C4-2B (cell line): Measurements from ENCODE around the gene IL20.

Experiments
- H3K27ac ChIP-seq: fragments of 450-650 bp; 2 replicates; pipeline ENCODE4 v1.5.1; 2017
- ZFX ChIP-seq: fragments of 450-650 bp; IDR thresholded peaks from 2 replicates; pipeline ENCODE4 v1.6.1; 2017
- TF ChIP-seq, protein P1 (sequence below): fragments of 450-650 bp; conservative IDR thresholded peaks from 2 replicates; pipeline ENCODE4 v1.5.1; 2017; ENCODE audit warnings: mild to moderate bottlenecking

The IL20 gene

GRCh38 chr1:206841609-206842323 is 23.7 kb upstream of the IL20 start:
- TF ChIP-seq, protein P1, sequence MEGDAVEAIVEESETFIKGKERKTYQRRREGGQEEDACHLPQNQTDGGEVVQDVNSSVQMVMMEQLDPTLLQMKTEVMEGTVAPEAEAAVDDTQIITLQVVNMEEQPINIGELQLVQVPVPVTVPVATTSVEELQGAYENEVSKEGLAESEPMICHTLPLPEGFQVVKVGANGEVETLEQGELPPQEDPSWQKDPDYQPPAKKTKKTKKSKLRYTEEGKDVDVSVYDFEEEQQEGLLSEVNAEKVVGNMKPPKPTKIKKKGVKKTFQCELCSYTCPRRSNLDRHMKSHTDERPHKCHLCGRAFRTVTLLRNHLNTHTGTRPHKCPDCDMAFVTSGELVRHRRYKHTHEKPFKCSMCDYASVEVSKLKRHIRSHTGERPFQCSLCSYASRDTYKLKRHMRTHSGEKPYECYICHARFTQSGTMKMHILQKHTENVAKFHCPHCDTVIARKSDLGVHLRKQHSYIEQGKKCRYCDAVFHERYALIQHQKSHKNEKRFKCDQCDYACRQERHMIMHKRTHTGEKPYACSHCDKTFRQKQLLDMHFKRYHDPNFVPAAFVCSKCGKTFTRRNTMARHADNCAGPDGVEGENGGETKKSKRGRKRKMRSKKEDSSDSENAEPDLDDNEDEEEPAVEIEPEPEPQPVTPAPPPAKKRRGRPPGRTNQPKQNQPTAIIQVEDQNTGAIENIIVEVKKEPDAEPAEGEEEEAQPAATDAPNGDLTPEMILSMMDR, result no peak
- TF ChIP-seq ZFX, result no peak
- H3K27ac ChIP-seq, result no peak overlapping the region

- H3K27ac ChIP-seq, result no peak overlapping the region
- no peak for TF ChIP-seq ZFX
- TF ChIP-seq, protein P1, result no peak
Observed at GRCh38 chr1:206842854-206843253, 22.6 kb upstream of the IL20 start.

DNA sequence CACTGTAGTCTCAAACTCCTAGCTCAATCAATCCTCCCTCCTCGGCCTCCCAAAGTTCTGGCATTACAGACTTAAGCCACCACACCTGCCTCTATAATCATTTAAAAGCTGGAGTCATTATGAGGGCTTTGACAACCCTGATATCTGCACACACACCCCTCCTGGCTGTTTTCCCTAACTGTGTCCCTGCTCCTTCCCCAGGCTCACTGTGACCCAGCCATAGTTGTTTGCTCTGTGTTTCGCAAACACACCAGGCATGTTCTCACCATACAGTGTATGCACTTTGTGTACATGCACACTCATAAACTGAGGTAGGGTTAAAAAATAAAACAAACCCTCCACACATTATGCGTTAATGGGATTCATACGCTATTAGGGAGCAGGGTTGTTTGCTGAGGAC is 21.8 kb upstream of the IL20 start:
- TF ChIP-seq ZFX, result no peak
- TF ChIP-seq, protein P1, result no peak
- H3K27ac ChIP-seq, result no peak overlapping the region

DNA sequence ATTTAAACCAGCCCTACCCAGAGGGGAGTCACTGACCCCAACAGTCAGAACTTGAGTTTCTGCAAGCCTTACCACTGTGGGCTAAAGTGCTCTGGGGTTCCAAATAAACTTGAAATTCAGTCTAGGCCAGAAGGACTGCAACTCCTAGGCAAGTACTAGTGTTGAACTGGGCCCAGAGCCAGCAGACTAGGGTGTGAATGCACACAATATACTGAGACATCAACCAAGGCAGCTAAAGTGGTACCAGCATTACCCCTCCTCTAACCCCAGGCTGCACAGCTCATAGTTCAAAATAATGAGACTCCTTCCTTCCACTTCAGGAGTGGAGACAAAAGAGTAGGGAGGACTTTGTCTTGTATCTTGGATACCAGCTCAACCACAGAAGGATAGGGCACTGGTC is 18.9 kb upstream of the IL20 start:
- TF ChIP-seq ZFX, result no peak
- TF ChIP-seq, protein P1, result no peak
- H3K27ac ChIP-seq, result no peak overlapping the region

GRCh38 chr1:206847337-206847834 is 18.0 kb upstream of the IL20 start:
- no peak overlapping the region for H3K27ac ChIP-seq
- TF ChIP-seq ZFX, result no peak
- TF ChIP-seq, protein P1, result no peak

DNA sequence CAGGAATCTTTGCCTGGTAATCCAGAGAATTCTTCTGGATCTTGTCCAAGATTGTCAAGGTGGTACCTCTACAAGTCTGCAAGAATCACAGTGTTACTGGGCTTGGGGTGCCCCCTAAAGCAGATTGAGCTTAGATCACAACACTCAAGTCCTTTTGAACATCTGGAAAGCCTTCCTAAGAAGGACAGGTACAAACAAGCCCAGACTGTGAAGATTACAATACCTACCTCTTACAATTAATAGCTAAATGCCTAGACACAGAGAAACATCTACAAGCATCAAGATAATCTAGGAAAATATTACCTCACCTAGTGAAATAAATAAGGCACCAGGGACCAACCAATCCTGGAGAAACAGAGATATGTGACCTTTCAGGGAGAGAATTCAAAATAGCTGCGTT is 17.5 kb upstream of the IL20 start:
- no peak overlapping the region for H3K27ac ChIP-seq
- TF ChIP-seq, protein P1, result no peak
- no peak for TF ChIP-seq ZFX

GRCh38 chr1:206850401-206850800 is 15.0 kb upstream of the IL20 start:
- TF ChIP-seq, protein P1, result no peak
- TF ChIP-seq ZFX, result no peak
- no peak overlapping the region for H3K27ac ChIP-seq
